BLaER1 treated with 17β-estradiol and CSF1 and Interleukin-3, amounts not matched to agents 10 nM and 100 nM (cell line): ENCODE results near the gene EPC2.

Experiments used
- H3K27ac ChIP-seq, 11 experiments: shearing (Covaris generic); formaldehyde crosslinking; 2 replicates each; pipeline ENCODE4 v1.8.1; 2022
- H3K27me3 ChIP-seq, 11 experiments: shearing (Covaris generic); formaldehyde crosslinking; 2 replicates each; pipeline ENCODE4 v1.8.1; 2022
- H3K36me3 ChIP-seq, 11 experiments: shearing (Covaris generic); formaldehyde crosslinking; 2 replicates each; pipeline ENCODE4 v1.8.1; 2022
- H3K4me1 ChIP-seq, 10 experiments: shearing (Covaris generic); formaldehyde crosslinking; 2 replicates each; pipeline ENCODE4 v1.8.1; 2022
- H3K4me2 ChIP-seq, 11 experiments: shearing (Covaris generic); formaldehyde crosslinking; 2 replicates each; pipeline ENCODE4 v1.8.1; 2022
- H3K4me3 ChIP-seq, 10 experiments: shearing (Covaris generic); formaldehyde crosslinking; 2 replicates each; pipeline ENCODE4 v1.8.1; 2022
- H3K9ac ChIP-seq, 11 experiments: shearing (Covaris generic); formaldehyde crosslinking; 2 replicates each; pipeline ENCODE4 v1.8.1; 2022
- H3K9me3 ChIP-seq, 11 experiments: shearing (Covaris generic); formaldehyde crosslinking; replicated peaks in 1 of 11; 2 replicates each; pipeline ENCODE4 v1.8.1; 2022
- H4K20me1 ChIP-seq, 11 experiments: shearing (Covaris generic); formaldehyde crosslinking; 2 replicates each; pipeline ENCODE4 v1.8.1; 2022
- Cebpa-rat ChIP-seq, 11 experiments: shearing (Covaris generic); IDR thresholded peaks; 2 replicates each; pipeline ENCODE4 v1.8.1; 2022

Gene EPC2

GRCh38 chr2:148718039-148718438 is 73.5 kb downstream of the EPC2 start:
- H3K27ac ChIP-seq: no peak overlapping the region
- H3K4me1 ChIP-seq: peaks cover 8 to 34% (median 20%) of the 10 kb centered on the region in 10 experiments; a peak in 17 of 20 replicates
- H3K27me3 ChIP-seq: peaks cover 0 to 4% (median 0%) of the 10 kb centered on the region in 11 experiments; a peak in 1 of 22 replicates
- peaks cover 30 to 82% (median 67%) of the 10 kb centered on the region in 11 experiments; a peak in 21 of 22 replicates for H3K9me3 ChIP-seq
- TF ChIP-seq Cebpa-rat (IDR thresholded peaks at IDR 0.05): no peak
- no peak overlapping the region for H3K9ac ChIP-seq
- H3K4me2 ChIP-seq: no peak overlapping the region
- H4K20me1 ChIP-seq: peaks cover 50 to 99% (median 81%) of the 10 kb centered on the region in 11 experiments
- no peak overlapping the region for H3K4me3 ChIP-seq
- peaks cover 24 to 77% (median 59%) of the 10 kb centered on the region in 11 experiments for H3K36me3 ChIP-seq

- Histone ChIP-seq H3K27ac (no peak overlapping the region), H3K4me1 (peaks cover 8 to 34% (median 20%) of the 10 kb centered on the region in 10 experiments; a peak in 17 of 20 replicates), H3K4me3 (no peak overlapping the region), H3K36me3 (peaks cover 24 to 70% (median 55%) of the 10 kb centered on the region in 11 experiments), H4K20me1 (peaks cover 60 to 100% (median 91%) of the 10 kb centered on the region in 11 experiments), H3K9ac (no peak overlapping the region), H3K4me2 (peak overlapping the region in 2 of 11 experiments; percentile 11 to 40; a peak in 1 of 22 replicates), H3K9me3 (peaks cover 30 to 74% (median 59%) of the 10 kb centered on the region in 11 experiments; a peak in 21 of 22 replicates), H3K27me3 (peaks cover 0 to 4% (median 0%) of the 10 kb centered on the region in 11 experiments; a peak in 2 of 22 replicates)
- no peak for TF ChIP-seq Cebpa-rat (IDR thresholded peaks at IDR 0.05)
These were observed 74.7 kb downstream of the EPC2 start for GRCh38 chr2:148719195-148719749.

DNA sequence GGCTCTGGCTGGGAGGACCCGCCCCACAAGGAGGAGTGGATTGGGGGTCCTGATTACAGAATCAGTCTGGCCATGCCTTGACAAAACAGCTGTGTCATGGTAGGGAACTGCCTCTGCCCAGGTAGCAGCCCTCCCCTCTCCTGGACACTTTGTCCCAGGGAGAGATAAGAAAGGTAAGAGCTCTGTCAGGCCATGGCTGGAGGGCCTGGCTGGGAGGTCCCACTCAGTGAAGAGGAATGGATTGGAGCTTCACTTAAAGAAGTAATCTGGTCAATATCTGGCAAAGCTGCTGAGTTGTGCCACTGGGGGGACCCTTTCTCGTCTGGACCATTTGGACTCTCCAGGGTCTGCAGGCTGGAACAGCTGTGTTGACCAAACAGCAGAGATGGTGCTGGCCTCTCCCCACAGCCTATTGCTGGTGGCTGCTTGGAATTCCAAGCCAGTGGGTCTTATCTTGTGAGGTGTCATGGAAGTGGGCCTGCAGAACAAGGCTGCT is 75.4 kb downstream of the EPC2 start:
- Histone ChIP-seq H3K9ac (no peak overlapping the region), H3K4me2 (peak overlapping the region in 7 of 11 experiments; percentile 10 to 47 (median 16); a peak in 9 of 22 replicates), H4K20me1 (peaks cover 67 to 100% (median 94%) of the 10 kb centered on the region in 11 experiments), H3K4me1 (peaks cover 8 to 34% (median 20%) of the 10 kb centered on the region in 10 experiments; a peak in 17 of 20 replicates), H3K27me3 (peaks cover 0 to 8% (median 0%) of the 10 kb centered on the region in 11 experiments; a peak in 2 of 22 replicates), H3K36me3 (peaks cover 24 to 63% (median 48%) of the 10 kb centered on the region in 11 experiments), H3K4me3 (no peak overlapping the region), H3K9me3 (peaks cover 25 to 66% (median 52%) of the 10 kb centered on the region in 11 experiments; a peak in 21 of 22 replicates), H3K27ac (no peak overlapping the region)
- TF ChIP-seq Cebpa-rat (IDR thresholded peaks at IDR 0.05): no peak

- peaks cover 21 to 61% (median 47%) of the 10 kb centered on the region in 11 experiments; a peak in 21 of 22 replicates for H3K9me3 ChIP-seq
These were observed 76.0 kb downstream of the EPC2 start for GRCh38 chr2:148720501-148721001.

GRCh38 chr2:148721520-148721931 is 77.0 kb downstream of the EPC2 start:
- Histone ChIP-seq H3K36me3 (peaks cover 24 to 60% (median 43%) of the 10 kb centered on the region in 11 experiments), H3K4me2 (peak overlapping the region in 9 of 11 experiments; percentile 5 to 60 (median 34); a peak in 13 of 22 replicates), H3K27me3 (peaks cover 0 to 8% (median 0%) of the 10 kb centered on the region in 11 experiments; a peak in 2 of 22 replicates), H3K27ac (0 out of 22 replicates have a peak overlapping the region, but pooled peaks of 1 of the 11 experiments have one; percentile 4), H4K20me1 (peaks cover 77 to 100% (median 96%) of the 10 kb centered on the region in 11 experiments), H3K9me3 (peaks cover 19 to 57% (median 40%) of the 10 kb centered on the region in 11 experiments; a peak in 21 of 22 replicates), H3K4me3 (no peak overlapping the region), H3K4me1 (peaks cover 9 to 41% (median 25%) of the 10 kb centered on the region in 10 experiments; a peak in 17 of 20 replicates), H3K9ac (no peak overlapping the region)
- no peak for TF ChIP-seq Cebpa-rat (IDR thresholded peaks at IDR 0.05)

More at GRCh38 chr2:148720501-148721001, 76.0 kb downstream of the EPC2 start:
- Histone ChIP-seq H3K9ac (no peak overlapping the region), H3K4me2 (peak overlapping the region in 8 of 11 experiments; percentile 4 to 60 (median 17); a peak in 12 of 22 replicates), H3K27me3 (peaks cover 0 to 8% (median 0%) of the 10 kb centered on the region in 11 experiments; a peak in 2 of 22 replicates), H4K20me1 (peaks cover 72 to 100% (median 97%) of the 10 kb centered on the region in 11 experiments), H3K36me3 (peaks cover 24 to 58% (median 43%) of the 10 kb centered on the region in 11 experiments), H3K4me3 (no peak overlapping the region), H3K27ac (0 out of 22 replicates have a peak overlapping the region, but pooled peaks of 1 of the 11 experiments have one; percentile 4), H3K4me1 (peaks cover 9 to 39% (median 24%) of the 10 kb centered on the region in 10 experiments; a peak in 17 of 20 replicates)
- no peak for TF ChIP-seq Cebpa-rat (IDR thresholded peaks at IDR 0.05)

- H3K4me2 ChIP-seq: peak overlapping the region in 4 of 11 experiments; percentile 11 to 60 (median 44); a peak in 5 of 22 replicates
- peaks cover 77 to 100% (median 90%) of the 10 kb centered on the region in 11 experiments for H4K20me1 ChIP-seq
- H3K27ac ChIP-seq: no peak overlapping the region
- peaks cover 24 to 60% (median 47%) of the 10 kb centered on the region in 11 experiments for H3K36me3 ChIP-seq
- peaks cover 9 to 41% (median 25%) of the 10 kb centered on the region in 10 experiments; a peak in 17 of 20 replicates for H3K4me1 ChIP-seq
- H3K27me3 ChIP-seq: peaks cover 0 to 8% (median 0%) of the 10 kb centered on the region in 11 experiments; a peak in 2 of 22 replicates
- H3K9me3 ChIP-seq: peaks cover 18 to 57% (median 41%) of the 10 kb centered on the region in 11 experiments
- no peak for TF ChIP-seq Cebpa-rat (IDR thresholded peaks at IDR 0.05)
- no peak overlapping the region for H3K4me3 ChIP-seq
- H3K9ac ChIP-seq: no peak overlapping the region
These were observed 77.6 kb downstream of the EPC2 start for GRCh38 chr2:148721991-148722777.

- Histone ChIP-seq H3K36me3 (peaks cover 12 to 40% (median 26%) of the 10 kb centered on the region in 11 experiments; a peak in 20 of 22 replicates), H3K9ac (no peak overlapping the region), H3K4me3 (no peak overlapping the region), H3K4me1 (peaks cover 5 to 30% (median 15%) of the 10 kb centered on the region in 10 experiments; a peak in 17 of 20 replicates), H3K9me3 (peaks cover 15 to 35% (median 22%) of the 10 kb centered on the region in 11 experiments), H4K20me1 (peaks cover 71 to 100% (median 88%) of the 10 kb centered on the region in 11 experiments), H3K27ac (no peak overlapping the region), H3K4me2 (peak overlapping the region in 4 of 11 experiments; percentile 9 to 48 (median 22); a peak in 4 of 22 replicates), H3K27me3 (peaks cover 0 to 8% (median 0%) of the 10 kb centered on the region in 11 experiments; a peak in 2 of 22 replicates)
- no peak for TF ChIP-seq Cebpa-rat (IDR thresholded peaks at IDR 0.05)
These were observed 81.0 kb downstream of the EPC2 start for GRCh38 chr2:148725564-148725963.

GRCh38 chr2:148726228-148726627 is 81.7 kb downstream of the EPC2 start:
- no peak for TF ChIP-seq Cebpa-rat (IDR thresholded peaks at IDR 0.05)

More at GRCh38 chr2:148726228-148726627, 81.7 kb downstream of the EPC2 start:
- H3K36me3 ChIP-seq: peaks cover 11 to 39% (median 27%) of the 10 kb centered on the region in 11 experiments; a peak in 20 of 22 replicates
- peaks cover 2 to 23% (median 9%) of the 10 kb centered on the region in 10 experiments; a peak in 15 of 20 replicates for H3K4me1 ChIP-seq
- H3K4me3 ChIP-seq: no peak overlapping the region
- H3K27ac ChIP-seq: no peak overlapping the region
- H3K9me3 ChIP-seq: peaks cover 15 to 33% (median 22%) of the 10 kb centered on the region in 11 experiments
- H3K4me2 ChIP-seq: peak overlapping the region in 2 of 11 experiments; percentile 27 to 48; a peak in 2 of 22 replicates
- H3K27me3 ChIP-seq: peaks cover 0 to 8% (median 0%) of the 10 kb centered on the region in 11 experiments; a peak in 2 of 22 replicates
- H4K20me1 ChIP-seq: peaks cover 71 to 100% (median 88%) of the 10 kb centered on the region in 11 experiments
- no peak overlapping the region for H3K9ac ChIP-seq
